ENCODE measurements around the gene SCNN1A. TPM values are rescaled to one million over a fixed set of nuclear protein-coding genes. Genes with fewer than 3 reads are reported as not detected.

SCNN1A gene
- total RNA-seq, 1 experiment from 2014 or later, result 136 TPM

- Mint-ChIP-seq H3K4me3 (ENCODE audit: unreplicated experiment) (peak overlapping the region; percentile 3), H3K9me3 (ENCODE audit: unreplicated experiment) (no peaks in the 10 kb centered on the region), H3K27ac (ENCODE audit: low read depth, unreplicated experiment) (peak overlapping the region; percentile 68), H3K36me3 (ENCODE audit: insufficient read depth, unreplicated experiment) (peaks cover 38% of the 10 kb centered on the region), H3K4me1 (ENCODE audit: insufficient read depth, unreplicated experiment) (peaks cover 38% of the 10 kb centered on the region), H3K27me3 (ENCODE audit: insufficient read depth, unreplicated experiment) (no peaks in the 10 kb centered on the region)
- POLR2A ChIA-PET, result interaction anchor here (0.7 to 2.7 kb wide), 16 partner anchors 8 to 142 kb away, joined by 3 to 27 read pairs (median 4); partner anchors contain the start of genes SCNN1A and TNFRSF1A
- peak; percentile 92 for DNase-seq (ENCODE audit: unreplicated experiment)
- CTCF ChIA-PET, result interaction anchor here (0.6 to 2.2 kb wide), 15 partner anchors 8 to 1658 kb away, joined by 3 to 19 read pairs (median 5); no protein-coding TSS in a partner anchor
- TF ChIP-seq CTCF (IDR thresholded peaks at IDR 0.05; ENCODE audit: unreplicated experiment), result peak; percentile 40
- intact Hi-C loops (cut with micrococcal nuclease), result loop anchor here (2.0 kb wide), 3 partner anchors 31 to 61 kb away; partner anchors contain the start of gene LTBR
- no TSS peak for BruUV-seq (replicated peaks)
Observed at GRCh38 chr12:6323340-6323994, 51.9 kb downstream of the SCNN1A start.

- no peak overlapping the region for H3K4me3 Mint-ChIP-seq (ENCODE audit: unreplicated experiment)
- no peaks in the 10 kb centered on the region for H3K9me3 Mint-ChIP-seq (ENCODE audit: unreplicated experiment)
- ChIA-PET POLR2A (interaction anchor here (0.7 to 2.7 kb wide), 17 partner anchors 8 to 485 kb away, joined by 3 to 27 read pairs (median 4); partner anchors contain the start of genes SCNN1A and TNFRSF1A), CTCF (interaction anchor here (0.7 to 2.2 kb wide), 17 partner anchors 8 to 245 kb away, joined by 3 to 19 read pairs (median 5); partner anchors contain the start of gene NOP2)
- BruUV-seq (replicated peaks), result no TSS peak
- H3K4me1 Mint-ChIP-seq (ENCODE audit: insufficient read depth, unreplicated experiment), result peaks cover 38% of the 10 kb centered on the region
- no peak for DNase-seq (ENCODE audit: unreplicated experiment)
- peak overlapping the region; percentile 68 for H3K27ac Mint-ChIP-seq (ENCODE audit: low read depth, unreplicated experiment)
- no peaks in the 10 kb centered on the region for H3K27me3 Mint-ChIP-seq (ENCODE audit: insufficient read depth, unreplicated experiment)
- H3K36me3 Mint-ChIP-seq (ENCODE audit: insufficient read depth, unreplicated experiment), result peaks cover 33% of the 10 kb centered on the region
- intact Hi-C loops (cut with micrococcal nuclease), result loop anchor here (2.0 kb wide), 3 partner anchors 30 to 62 kb away; partner anchors contain the start of gene LTBR
- TF ChIP-seq CTCF (IDR thresholded peaks at IDR 0.05; ENCODE audit: unreplicated experiment), result no peak
Observed at GRCh38 chr12:6322969-6323339, 52.4 kb downstream of the SCNN1A start.

GRCh38 chr12:6322352-6322751 lies 53.0 kb downstream of the SCNN1A start:
- BruUV-seq (replicated peaks), result no TSS peak
- intact Hi-C loops (cut with micrococcal nuclease), result loop anchor here (2.0 kb wide), 3 partner anchors 30 to 62 kb away; partner anchors contain the start of gene LTBR
- Mint-ChIP-seq H3K9me3 (ENCODE audit: unreplicated experiment) (no peaks in the 10 kb centered on the region), H3K27me3 (ENCODE audit: insufficient read depth, unreplicated experiment) (no peaks in the 10 kb centered on the region), H3K36me3 (ENCODE audit: insufficient read depth, unreplicated experiment) (peaks cover 27% of the 10 kb centered on the region), H3K27ac (ENCODE audit: low read depth, unreplicated experiment) (no peak overlapping the region), H3K4me1 (ENCODE audit: insufficient read depth, unreplicated experiment) (peaks cover 38% of the 10 kb centered on the region), H3K4me3 (ENCODE audit: unreplicated experiment) (no peak overlapping the region)
- POLR2A ChIA-PET, result interaction anchor here (0.7 to 2.7 kb wide), 11 partner anchors 8 to 486 kb away, joined by 3 to 27 read pairs (median 10); partner anchors contain the start of genes SCNN1A and TNFRSF1A
- no peak for TF ChIP-seq CTCF (IDR thresholded peaks at IDR 0.05; ENCODE audit: unreplicated experiment)
- CTCF ChIA-PET, result interaction anchor here (0.7 to 2.2 kb wide), 15 partner anchors 7 to 246 kb away, joined by 3 to 19 read pairs (median 5); partner anchors contain the start of gene NOP2
- DNase-seq (ENCODE audit: unreplicated experiment), result no peak

- H3K27ac Mint-ChIP-seq (ENCODE audit: low read depth, unreplicated experiment), result no peak overlapping the region
- ChIA-PET POLR2A (interaction anchor here (1.5 to 2.7 kb wide), 8 partner anchors 8 to 55 kb away, joined by 3 to 27 read pairs (median 10); partner anchors contain the start of gene SCNN1A), CTCF (interaction anchor here (1.2 to 2.2 kb wide), 5 partner anchors 10 to 70 kb away, joined by 3 to 19 read pairs (median 6); no protein-coding TSS in a partner anchor)
- peaks cover 23% of the 10 kb centered on the region for H3K36me3 Mint-ChIP-seq (ENCODE audit: insufficient read depth, unreplicated experiment)
- no peaks in the 10 kb centered on the region for H3K27me3 Mint-ChIP-seq (ENCODE audit: insufficient read depth, unreplicated experiment)
- H3K4me1 Mint-ChIP-seq (ENCODE audit: insufficient read depth, unreplicated experiment), result peaks cover 38% of the 10 kb centered on the region
- TF ChIP-seq CTCF (IDR thresholded peaks at IDR 0.05; ENCODE audit: unreplicated experiment), result no peak
- H3K4me3 Mint-ChIP-seq (ENCODE audit: unreplicated experiment), result no peak overlapping the region
- no TSS peak for BruUV-seq (replicated peaks)
- intact Hi-C loops (cut with micrococcal nuclease), result loop anchor here (2.0 kb wide), 3 partner anchors 29 to 63 kb away; partner anchors contain the start of gene LTBR
- no peaks in the 10 kb centered on the region for H3K9me3 Mint-ChIP-seq (ENCODE audit: unreplicated experiment)
- DNase-seq (ENCODE audit: unreplicated experiment), result no peak
Observed at GRCh38 chr12:6321905-6322304, 53.5 kb downstream of the SCNN1A start.

All from MCF 10A (cell line).